VCaP (cell line): ENCODE data around the gene KIAA0232.

Experiments used
- H3K27ac ChIP-seq: fragments of 450-650 bp; 2 replicates; pipeline ENCODE4 v1.5.1; 2017
- TF ChIP-seq, protein P1 (sequence below): fragments of 450-650 bp; conservative IDR thresholded peaks from 2 replicates; pipeline ENCODE4 v1.5.1; 2017; ENCODE audit warnings: mild to moderate bottlenecking, moderate library complexity

The KIAA0232 gene

DNA sequence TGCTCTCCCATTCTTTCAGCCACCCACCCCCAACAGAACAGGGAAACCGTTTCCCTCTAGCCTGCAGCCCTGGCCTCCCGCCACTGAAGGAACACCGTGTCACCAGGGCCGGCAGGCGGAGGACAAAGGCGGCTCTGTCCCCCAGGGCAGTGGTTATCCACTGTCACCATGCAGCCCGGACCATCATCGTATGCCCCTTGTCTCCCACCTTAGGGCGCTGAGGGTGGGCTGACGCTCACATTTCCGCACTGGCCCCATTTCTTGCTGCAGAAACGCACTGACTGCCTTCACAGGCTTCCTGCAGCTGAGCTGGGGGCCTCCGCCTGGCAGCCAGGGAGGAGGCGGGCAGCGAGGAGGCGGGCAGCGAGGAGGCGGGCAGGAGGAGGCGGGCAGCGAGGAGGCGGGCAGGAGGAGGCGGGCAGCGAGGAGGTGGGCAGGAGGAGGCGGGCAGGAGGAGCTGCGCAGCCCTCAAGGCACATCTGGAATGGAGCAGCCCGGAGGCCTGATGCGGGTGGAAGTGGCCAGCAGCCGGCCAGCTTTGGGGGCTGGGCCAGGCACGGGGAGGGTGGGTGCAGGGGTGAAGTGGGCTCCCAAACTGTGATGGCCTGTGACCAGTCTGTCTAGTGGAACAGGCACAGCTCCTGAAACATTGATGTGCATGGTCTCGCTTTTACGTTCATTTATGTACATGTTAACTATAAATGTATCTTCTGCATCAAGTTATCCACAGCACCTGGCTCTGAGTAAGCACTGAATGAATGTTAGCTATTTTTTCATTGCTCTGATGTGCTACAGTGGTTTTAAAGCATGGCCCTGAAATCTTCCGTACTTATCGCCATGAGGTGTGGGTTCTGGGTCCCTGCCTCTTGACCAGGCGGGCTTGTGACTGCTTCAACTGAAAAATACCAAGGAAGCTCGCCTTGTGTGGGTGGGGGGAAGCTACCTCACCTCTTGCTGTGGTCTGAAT is 20.6 kb upstream of the KIAA0232 start:
- TF ChIP-seq, protein P1, sequence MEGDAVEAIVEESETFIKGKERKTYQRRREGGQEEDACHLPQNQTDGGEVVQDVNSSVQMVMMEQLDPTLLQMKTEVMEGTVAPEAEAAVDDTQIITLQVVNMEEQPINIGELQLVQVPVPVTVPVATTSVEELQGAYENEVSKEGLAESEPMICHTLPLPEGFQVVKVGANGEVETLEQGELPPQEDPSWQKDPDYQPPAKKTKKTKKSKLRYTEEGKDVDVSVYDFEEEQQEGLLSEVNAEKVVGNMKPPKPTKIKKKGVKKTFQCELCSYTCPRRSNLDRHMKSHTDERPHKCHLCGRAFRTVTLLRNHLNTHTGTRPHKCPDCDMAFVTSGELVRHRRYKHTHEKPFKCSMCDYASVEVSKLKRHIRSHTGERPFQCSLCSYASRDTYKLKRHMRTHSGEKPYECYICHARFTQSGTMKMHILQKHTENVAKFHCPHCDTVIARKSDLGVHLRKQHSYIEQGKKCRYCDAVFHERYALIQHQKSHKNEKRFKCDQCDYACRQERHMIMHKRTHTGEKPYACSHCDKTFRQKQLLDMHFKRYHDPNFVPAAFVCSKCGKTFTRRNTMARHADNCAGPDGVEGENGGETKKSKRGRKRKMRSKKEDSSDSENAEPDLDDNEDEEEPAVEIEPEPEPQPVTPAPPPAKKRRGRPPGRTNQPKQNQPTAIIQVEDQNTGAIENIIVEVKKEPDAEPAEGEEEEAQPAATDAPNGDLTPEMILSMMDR = no peak
- H3K27ac ChIP-seq = peak overlapping the region; percentile 43

DNA sequence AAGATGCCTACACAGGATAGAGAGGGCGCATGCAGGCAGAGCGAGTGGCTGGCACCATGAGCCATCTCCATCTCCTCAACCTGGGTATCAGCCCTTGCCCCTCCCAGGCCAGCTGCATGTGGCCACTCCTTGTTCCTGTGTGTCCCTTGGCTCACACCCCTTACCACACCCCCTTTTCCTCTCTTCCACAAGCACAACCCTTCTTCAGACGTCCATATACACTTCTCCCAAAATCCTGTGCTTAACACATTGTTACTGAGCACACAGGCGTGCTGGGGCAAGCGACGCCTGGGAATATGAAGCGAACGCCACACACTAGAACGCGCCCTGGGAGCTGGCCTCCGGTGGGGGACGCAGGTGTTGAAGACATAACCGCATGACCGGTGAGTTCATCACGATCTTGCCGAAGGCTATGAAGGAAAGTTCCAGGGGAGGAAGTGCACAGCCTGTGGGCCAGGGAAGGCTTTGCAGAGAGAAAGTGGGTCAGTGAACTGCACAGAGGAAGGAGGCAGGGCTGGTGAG is 19.1 kb upstream of the KIAA0232 start:
- no peak overlapping the region for H3K27ac ChIP-seq
- TF ChIP-seq, protein P1 = no peak

DNA sequence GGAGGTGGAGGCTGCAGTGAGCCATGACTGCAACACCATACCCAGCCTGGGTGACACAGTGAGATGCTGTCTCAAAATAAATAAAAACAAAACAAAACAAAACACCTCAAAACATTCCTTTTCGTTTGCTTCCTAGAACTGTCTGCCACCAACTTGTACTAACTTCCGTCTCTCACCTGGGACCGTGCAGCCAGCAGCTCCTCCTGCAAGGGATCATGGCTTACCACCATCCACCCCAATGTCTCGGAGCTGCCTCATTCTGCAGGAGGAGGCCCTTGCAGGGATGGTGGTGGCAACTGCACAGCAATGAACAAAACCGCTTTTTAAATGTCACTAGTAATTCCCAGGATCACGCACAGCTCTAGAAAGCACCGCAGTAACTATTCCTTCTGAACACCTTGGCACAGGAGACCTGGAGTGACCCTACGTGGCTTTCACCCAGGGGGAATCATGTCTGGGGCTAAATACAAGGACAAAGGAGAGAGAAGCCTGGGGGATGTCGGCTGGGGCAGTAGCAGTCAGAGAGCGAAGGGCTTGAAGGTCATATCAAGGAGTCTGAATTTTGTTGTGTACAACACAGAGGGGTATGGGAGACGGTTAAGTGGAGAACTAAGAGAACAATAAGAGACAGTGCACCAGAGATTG is 17.4 kb upstream of the KIAA0232 start:
- TF ChIP-seq, protein P1 = no peak
- no peak overlapping the region for H3K27ac ChIP-seq

DNA sequence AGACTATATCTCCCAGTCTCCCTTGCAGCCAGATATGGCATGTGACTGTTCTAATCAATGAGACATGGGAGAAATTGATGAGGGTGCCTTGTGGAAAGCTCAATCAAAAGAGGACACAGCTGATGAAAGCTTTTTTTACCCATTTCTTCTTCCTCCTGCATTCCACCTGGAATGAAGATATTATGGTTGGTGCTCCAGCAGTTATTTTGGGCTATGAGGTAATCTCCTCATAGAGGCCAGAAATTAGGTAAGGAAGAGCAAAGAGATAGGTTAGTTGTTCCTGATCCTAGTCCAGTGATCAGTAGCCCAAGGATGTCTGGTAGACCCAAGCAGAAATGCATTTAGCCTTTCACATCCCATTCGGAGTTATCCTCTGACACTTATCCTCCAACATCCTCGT is 16.8 kb upstream of the KIAA0232 start:
- H3K27ac ChIP-seq = no peak overlapping the region
- TF ChIP-seq, protein P1 = no peak

DNA sequence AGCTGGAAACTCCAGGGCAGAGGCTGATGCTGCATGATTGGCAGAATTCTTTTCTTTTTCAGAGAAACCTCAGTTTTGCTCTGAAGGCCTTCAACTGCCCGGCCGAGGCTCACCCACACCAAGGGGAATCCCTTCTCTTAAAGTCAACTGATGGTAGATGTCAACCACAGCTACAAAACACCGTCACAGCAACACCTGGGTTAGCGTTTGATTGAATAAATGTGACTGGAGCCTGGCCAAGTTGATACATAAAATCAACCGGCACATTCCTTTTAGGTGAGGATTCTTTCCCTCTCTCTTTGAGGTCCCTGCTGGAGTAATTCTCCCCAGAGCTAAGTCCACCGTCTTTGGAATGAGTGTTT is 15.2 kb upstream of the KIAA0232 start:
- TF ChIP-seq, protein P1 = no peak
- H3K27ac ChIP-seq = no peak overlapping the region

DNA sequence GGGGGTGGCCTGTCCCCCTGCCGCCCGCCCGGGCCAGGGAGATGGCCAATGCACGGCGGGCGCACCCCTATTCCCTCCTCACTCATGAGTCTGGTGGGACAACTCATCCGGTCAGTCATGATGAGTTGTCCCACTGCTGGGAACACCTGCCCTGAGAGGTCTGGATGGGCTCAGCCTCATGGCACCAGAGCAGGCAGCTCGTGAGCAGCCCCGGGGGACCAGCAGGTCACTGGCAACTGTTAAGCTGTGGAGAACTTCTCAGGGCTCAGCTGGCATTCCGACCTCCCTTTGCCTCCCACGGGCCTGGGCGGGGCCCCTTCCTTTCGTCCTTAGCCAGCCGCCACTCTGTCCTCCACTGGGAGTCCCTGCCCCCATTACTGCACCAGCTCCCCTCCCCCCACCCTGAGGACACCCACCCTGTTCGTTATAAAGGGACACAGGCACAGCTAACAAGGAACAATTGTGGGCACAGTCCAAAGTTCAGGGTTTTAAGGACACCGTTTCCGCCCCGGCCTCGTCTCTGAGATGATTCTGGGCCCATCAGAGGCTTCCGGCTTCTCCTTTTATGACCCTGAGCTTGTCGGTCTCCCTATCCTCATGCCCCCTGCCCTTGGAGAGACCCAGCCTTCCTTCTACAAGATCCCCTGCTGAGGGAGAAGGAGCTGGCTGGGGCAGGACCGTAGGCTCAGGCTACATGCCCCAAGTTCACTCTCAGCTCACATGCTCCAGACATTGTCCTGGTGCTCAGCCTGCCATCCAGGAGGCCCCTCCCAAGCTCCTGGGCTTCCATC is 14.6 kb upstream of the KIAA0232 start:
- H3K27ac ChIP-seq = no peak overlapping the region

More for the DNA sequence above, 14.6 kb upstream of the KIAA0232 start:
- TF ChIP-seq, protein P1 = no peak
